RWPE1 (cell line): Measurements from ENCODE around the gene FCRL6.

ENCODE experiments used
- CTCF ChIA-PET: fragments of 350-600 bp; sonication (Branson Sonifier 250); formaldehyde crosslinking; extraction: SDS; loops from one replicate; lab custom pipeline; 2021; lab: Yijun Ruan, JAX
- POLR2A ChIA-PET: fragments of 400-600 bp; formaldehyde crosslinking; extraction: SDS; loops from one replicate; lab custom pipeline; 2020; ENCODE audit warnings: antibody characterized with exemption; ENCODE audit not compliant: low non-redundant PET; lab: Yijun Ruan, JAX
- DNase-seq: peaks from one replicate; pipeline ENCODE4 v3.0.0; 2012; ENCODE audit warnings: low spot score
- H3K27ac ChIP-seq: fragments of 450-650 bp; 2 replicates; pipeline ENCODE4 v1.5.1; 2017
- CTCF ChIP-seq: fragments of 450-650 bp; conservative IDR thresholded peaks from 2 replicates; pipeline ENCODE4 v1.5.1; 2017; ENCODE audit warnings: low read depth, mild to moderate bottlenecking

Gene FCRL6

GRCh38 chr1:159771127-159771895 is 30.8 kb upstream of the FCRL6 start:
- no peak for DNase-seq
- ChIA-PET POLR2A (no interaction called here), CTCF (no interaction called here)
- TF ChIP-seq CTCF: no peak
- H3K27ac ChIP-seq: no peak overlapping the region

GRCh38 chr1:159774465-159774864 is 27.7 kb upstream of the FCRL6 start:
- H3K27ac ChIP-seq: no peak overlapping the region
- TF ChIP-seq CTCF: no peak
- POLR2A ChIA-PET: no interaction called here
- CTCF ChIA-PET: interaction anchor here (0.7 to 0.9 kb wide), 2 partner anchors 72 to 553 kb away, joined by 5 read pairs; no protein-coding TSS in a partner anchor
- DNase-seq: no peak

GRCh38 chr1:159775716-159776115 is 26.4 kb upstream of the FCRL6 start:
- peak; percentile 37; the same call in 1 of the 2 replicates for TF ChIP-seq CTCF
- H3K27ac ChIP-seq: no peak overlapping the region
- DNase-seq: peak; percentile 26
- CTCF ChIA-PET: interaction anchor here (0.6 to 1.2 kb wide), 6 partner anchors 76 to 643 kb away, joined by 3 to 6 read pairs (median 4); no protein-coding TSS in a partner anchor
- POLR2A ChIA-PET: no interaction called here

GRCh38 chr1:159778266-159778665 is 23.9 kb upstream of the FCRL6 start:
- H3K27ac ChIP-seq: no peak overlapping the region
- CTCF ChIA-PET: interaction anchor here (0.5 to 0.9 kb wide), 2 partner anchors 23 to 113 kb away, joined by 3 to 4 read pairs; no protein-coding TSS in a partner anchor
- no peak for DNase-seq
- no peak for TF ChIP-seq CTCF
- POLR2A ChIA-PET: no interaction called here

GRCh38 chr1:159779403-159779851 is 22.7 kb upstream of the FCRL6 start:
- ChIA-PET POLR2A (no interaction called here), CTCF (no interaction called here)
- peak; percentile 13 for DNase-seq
- TF ChIP-seq CTCF: no peak
- H3K27ac ChIP-seq: peak overlapping the region; percentile 71; the same call in 1 of the 2 replicates

- peak within 1 kb of the TSS; percentile 81 for H3K27ac ChIP-seq
- TF ChIP-seq CTCF: peak; percentile 95
- DNase-seq: peak; percentile 99
- ChIA-PET POLR2A (interaction anchor here (0.6 to 1.0 kb wide), 2 partner anchors 45 to 112 kb away, joined by 3 to 5 read pairs; no protein-coding TSS in a partner anchor), CTCF (interaction anchor here (0.6 to 1.7 kb wide), 12 partner anchors 9 to 511 kb away, joined by 3 to 16 read pairs (median 4); no protein-coding TSS in a partner anchor)
Measured at GRCh38 chr1:159780583-159781582, 21.3 kb upstream of the FCRL6 start, which contains the start of gene DUSP23. DUSP23 (plus strand) TSS chr1:159780962; CDS start chr1:159781101, 139 bp downstream.
